HK-2 (cell line): ENCODE measurements around the gene LRRC4C.

Experiments
- DNase-seq: peaks from one replicate; pipeline ENCODE4 v3.0.0-alpha.2; 2018; ENCODE audit not compliant: unreplicated experiment

Gene LRRC4C

GRCh38 chr11:41118521-41118920 is 340.9 kb downstream of the LRRC4C start:
- no peak for DNase-seq

GRCh38 chr11:41116970-41117369 is 342.5 kb downstream of the LRRC4C start:
- DNase-seq, result no peak

- DNase-seq, result no peak
These were observed 344.4 kb downstream of the LRRC4C start for GRCh38 chr11:41115066-41115465.

- no peak for DNase-seq
These were observed 346.3 kb downstream of the LRRC4C start for GRCh38 chr11:41113160-41113559.

- DNase-seq, result no peak
These were observed 348.9 kb downstream of the LRRC4C start for GRCh38 chr11:41110527-41110926.

- DNase-seq, result no peak
These were observed 357.0 kb downstream of the LRRC4C start for GRCh38 chr11:41102471-41102870.

GRCh38 chr11:41099654-41100053 is 359.8 kb downstream of the LRRC4C start:
- no peak for DNase-seq

- no peak for DNase-seq
These were observed 374.3 kb downstream of the LRRC4C start for GRCh38 chr11:41085123-41085522.

- DNase-seq, result no peak
These were observed 377.6 kb downstream of the LRRC4C start for GRCh38 chr11:41081756-41082285.

GRCh38 chr11:41074318-41074717 is 385.1 kb downstream of the LRRC4C start:
- no peak for DNase-seq

- DNase-seq, result no peak
These were observed 394.0 kb downstream of the LRRC4C start for GRCh38 chr11:41065432-41065831.

- DNase-seq, result no peak
These were observed 401.3 kb downstream of the LRRC4C start for GRCh38 chr11:41058138-41058537.

- DNase-seq, result no peak
These were observed 402.4 kb downstream of the LRRC4C start for GRCh38 chr11:41056892-41057569.

- no peak for DNase-seq
These were observed 405.6 kb downstream of the LRRC4C start for GRCh38 chr11:41053894-41054293.

- DNase-seq, result no peak
These were observed 407.4 kb downstream of the LRRC4C start for GRCh38 chr11:41051919-41052635.

GRCh38 chr11:41050791-41051190 is 408.7 kb downstream of the LRRC4C start:
- DNase-seq, result no peak

GRCh38 chr11:41047229-41047628 is 412.2 kb downstream of the LRRC4C start:
- DNase-seq, result no peak

- no peak for DNase-seq
These were observed 414.2 kb downstream of the LRRC4C start for GRCh38 chr11:41045266-41045665.

GRCh38 chr11:41044747-41045146 is 414.7 kb downstream of the LRRC4C start:
- DNase-seq, result no peak

- no peak for DNase-seq
These were observed 416.8 kb downstream of the LRRC4C start for GRCh38 chr11:41042688-41043087.

- DNase-seq, result no peak
These were observed 419.0 kb downstream of the LRRC4C start for GRCh38 chr11:41040474-41040873.

- no peak for DNase-seq
These were observed 419.9 kb downstream of the LRRC4C start for GRCh38 chr11:41039592-41039991.

GRCh38 chr11:41031551-41032060 is 427.8 kb downstream of the LRRC4C start:
- no peak for DNase-seq
